HTERT RPE-1 (cell line): ENCODE data around the gene GADD45G.

ENCODE experiments used
- in situ Hi-C: fragments of 300-500 bp; cut with MboI; formaldehyde crosslinking; loops from 4 replicates; pipeline ENCODE4 v1.14.3; 2020; ENCODE audit warnings: low sequenced_read_pairs

GADD45G gene

GRCh38 chr9:89592213-89592815 is 12.5 kb upstream of the GADD45G start:
- in situ Hi-C loops = no loop called here

DNA sequence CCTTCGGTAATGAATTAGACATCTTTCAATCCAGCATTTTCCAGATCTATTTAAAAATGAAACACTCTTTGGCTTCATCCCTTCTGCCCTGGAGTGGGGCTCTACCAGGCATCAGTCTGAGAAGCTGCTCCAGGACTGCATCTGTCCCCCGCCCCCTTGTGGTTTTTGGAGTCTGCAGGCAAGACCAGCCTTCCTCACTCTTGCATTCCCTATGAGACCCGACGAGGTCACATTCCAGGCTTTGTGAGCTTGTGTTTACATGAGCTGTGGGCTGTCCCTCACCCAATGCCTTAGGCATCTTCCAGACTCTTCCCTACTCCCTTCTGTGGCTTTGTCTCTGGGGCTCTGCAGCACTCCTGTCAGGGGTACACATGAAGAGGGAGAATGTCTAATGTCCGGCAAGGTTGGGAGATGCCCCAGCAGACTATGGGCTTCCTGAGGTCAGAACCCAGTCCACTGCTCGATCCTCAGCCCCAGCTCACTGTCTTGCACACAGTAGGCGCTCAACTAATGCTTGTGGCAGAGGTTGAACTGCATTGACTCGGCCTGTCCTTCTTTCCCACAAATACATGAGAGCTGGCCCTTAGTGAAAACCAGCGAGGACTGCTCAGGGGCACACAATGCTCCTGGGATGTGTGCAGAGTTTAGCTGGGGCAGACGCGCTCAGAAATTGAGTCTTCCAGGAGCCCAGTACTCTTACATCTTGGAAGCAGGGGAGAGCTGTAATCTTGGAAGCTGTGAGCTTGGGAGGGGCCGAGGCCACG is 11.7 kb upstream of the GADD45G start:
- in situ Hi-C loops = no loop called here

GRCh38 chr9:89593727-89594427 is 10.9 kb upstream of the GADD45G start:
- in situ Hi-C loops = no loop called here

GRCh38 chr9:89594811-89595550 is 9.8 kb upstream of the GADD45G start:
- in situ Hi-C loops = no loop called here

GRCh38 chr9:89595646-89596045 is 9.2 kb upstream of the GADD45G start:
- in situ Hi-C loops = no loop called here

DNA sequence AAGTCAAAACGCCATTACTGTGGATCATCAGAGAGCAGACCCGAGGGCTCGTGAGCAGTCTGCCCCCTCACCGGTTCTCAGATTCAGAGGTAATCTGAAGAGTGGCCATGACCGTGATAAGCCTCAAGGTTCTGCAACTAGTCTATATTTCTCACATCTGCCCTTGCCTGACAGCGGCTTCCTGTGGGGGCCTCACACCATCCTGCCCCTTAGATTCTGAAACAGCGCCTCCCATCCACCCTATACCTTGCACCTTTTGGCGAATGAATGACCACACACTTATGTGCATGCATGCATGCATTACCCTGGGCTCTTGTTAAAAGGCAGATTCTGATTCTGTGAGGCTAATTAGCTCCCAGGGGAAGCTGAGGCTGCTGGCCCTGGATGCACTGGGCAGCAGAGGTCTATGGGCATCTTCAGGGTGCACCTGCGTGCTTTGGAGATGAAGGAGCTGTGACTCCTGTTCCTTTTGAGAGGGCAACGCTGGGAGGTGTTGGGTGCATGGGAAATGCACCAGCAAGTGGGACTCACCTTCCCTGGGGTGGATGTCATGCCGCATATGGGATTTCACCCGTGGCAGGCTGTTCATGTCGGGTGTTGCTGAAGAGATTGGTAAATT is 7.8 kb upstream of the GADD45G start:
- in situ Hi-C loops = no loop called here

DNA sequence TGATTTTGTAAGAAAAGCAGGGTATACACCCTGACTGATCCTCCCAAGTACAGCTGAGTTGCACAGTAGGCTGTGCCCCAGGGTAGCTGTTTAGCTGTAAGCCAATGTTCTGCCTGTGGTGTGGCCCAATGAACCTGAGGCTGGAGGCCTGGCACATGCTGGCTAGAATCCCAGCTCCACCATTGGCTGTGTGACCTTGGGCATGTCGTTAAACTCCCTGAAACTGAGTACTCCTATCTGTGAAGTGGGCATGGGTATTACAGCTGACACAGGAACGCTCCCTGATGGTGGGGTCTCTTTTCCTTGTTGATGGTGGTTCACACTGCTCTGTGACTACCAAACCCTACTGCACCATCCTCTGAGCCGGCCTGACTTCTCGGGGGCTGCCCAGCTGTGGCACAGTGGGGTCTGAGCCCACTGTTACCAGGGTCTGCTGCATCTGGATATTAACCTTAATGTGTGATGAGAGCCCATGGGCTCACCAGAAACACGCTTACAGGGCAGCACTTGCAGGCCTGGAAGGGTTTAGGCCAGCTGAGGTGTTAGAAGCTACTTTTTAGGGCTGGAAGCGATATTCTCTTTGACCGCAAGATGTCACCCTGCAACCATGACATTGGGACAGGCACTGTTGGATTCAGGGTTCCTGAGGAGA is 7.0 kb upstream of the GADD45G start:
- in situ Hi-C loops = no loop called here

GRCh38 chr9:89598363-89598713 is 6.5 kb upstream of the GADD45G start:
- in situ Hi-C loops = no loop called here

DNA sequence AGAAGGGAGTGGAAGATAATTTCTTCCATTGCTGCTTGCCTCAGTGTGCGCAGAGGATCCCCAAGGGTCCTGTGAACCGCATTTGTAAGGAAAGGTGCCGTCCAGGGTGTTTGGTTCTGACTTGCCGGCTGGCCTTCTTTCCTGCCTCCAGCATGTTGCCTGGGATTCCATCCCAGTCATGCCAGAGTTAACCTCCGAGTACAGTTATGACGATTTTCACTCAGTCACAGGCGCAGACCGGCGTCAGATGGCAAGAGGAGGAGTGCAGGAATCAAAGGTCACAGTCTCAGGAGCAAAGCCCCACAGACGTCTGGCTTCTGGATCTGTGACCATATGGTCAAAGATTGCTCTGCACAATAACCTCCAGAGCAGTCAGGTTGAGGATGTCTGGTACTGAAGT is 5.9 kb upstream of the GADD45G start:
- in situ Hi-C loops = no loop called here

DNA sequence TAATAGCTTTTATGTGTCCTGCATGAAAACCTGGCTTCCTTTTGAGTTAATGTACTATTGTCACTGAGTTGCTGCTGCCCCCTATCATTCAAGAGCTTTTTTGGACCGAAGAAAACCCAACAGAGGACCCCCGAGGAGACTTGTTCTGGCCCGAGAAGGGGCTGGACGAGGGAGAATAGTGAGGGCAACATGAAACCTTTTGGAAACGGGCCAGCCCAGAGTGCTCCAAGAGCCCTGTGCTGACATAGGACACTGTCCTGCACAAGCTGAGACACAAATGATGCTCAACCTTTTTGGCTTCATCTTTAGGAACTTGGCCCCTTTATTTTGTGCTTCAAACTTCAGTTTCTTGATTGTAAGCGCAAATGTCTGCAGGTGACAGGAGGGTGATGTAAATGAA is 4.0 kb upstream of the GADD45G start:
- in situ Hi-C loops = no loop called here

GRCh38 chr9:89601306-89601705 is 3.5 kb upstream of the GADD45G start:
- in situ Hi-C loops = no loop called here

DNA sequence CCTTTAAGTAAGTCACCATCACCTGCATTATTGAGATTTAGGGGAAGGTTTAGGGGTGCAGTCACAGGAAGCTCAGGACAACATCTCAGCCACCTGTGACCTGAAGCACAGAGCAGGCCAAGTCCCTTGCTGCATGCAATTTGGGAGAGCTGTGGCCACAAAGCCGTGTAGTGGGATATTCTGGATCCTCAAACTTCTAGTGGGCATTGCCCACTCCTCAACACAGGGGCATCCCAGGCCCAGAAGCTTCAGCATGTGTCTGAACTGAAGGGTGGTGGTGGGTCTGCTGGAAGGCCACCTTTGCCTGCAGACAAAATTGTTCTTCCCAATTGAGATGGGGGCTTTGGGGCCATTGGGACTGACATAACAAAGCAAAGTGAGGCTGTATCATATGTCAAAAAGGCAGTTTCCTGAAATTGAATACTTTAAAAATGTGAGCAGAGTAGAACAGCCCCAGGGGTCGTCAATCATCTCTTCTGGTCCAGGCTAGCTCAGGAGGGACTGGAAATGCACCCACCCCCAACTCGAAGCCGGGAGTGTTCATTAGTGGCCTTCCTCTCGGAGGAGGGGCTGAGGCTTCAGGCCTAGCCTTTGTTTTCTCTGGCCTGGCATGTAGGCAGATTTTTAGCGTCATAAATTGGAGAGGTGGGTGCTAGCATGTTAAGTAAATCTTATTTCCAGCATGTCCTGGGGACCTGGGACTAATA is 2.8 kb upstream of the GADD45G start:
- in situ Hi-C loops = no loop called here

GRCh38 chr9:89602978-89603766 is 1.6 kb upstream of the GADD45G start:
- in situ Hi-C loops = no loop called here

DNA sequence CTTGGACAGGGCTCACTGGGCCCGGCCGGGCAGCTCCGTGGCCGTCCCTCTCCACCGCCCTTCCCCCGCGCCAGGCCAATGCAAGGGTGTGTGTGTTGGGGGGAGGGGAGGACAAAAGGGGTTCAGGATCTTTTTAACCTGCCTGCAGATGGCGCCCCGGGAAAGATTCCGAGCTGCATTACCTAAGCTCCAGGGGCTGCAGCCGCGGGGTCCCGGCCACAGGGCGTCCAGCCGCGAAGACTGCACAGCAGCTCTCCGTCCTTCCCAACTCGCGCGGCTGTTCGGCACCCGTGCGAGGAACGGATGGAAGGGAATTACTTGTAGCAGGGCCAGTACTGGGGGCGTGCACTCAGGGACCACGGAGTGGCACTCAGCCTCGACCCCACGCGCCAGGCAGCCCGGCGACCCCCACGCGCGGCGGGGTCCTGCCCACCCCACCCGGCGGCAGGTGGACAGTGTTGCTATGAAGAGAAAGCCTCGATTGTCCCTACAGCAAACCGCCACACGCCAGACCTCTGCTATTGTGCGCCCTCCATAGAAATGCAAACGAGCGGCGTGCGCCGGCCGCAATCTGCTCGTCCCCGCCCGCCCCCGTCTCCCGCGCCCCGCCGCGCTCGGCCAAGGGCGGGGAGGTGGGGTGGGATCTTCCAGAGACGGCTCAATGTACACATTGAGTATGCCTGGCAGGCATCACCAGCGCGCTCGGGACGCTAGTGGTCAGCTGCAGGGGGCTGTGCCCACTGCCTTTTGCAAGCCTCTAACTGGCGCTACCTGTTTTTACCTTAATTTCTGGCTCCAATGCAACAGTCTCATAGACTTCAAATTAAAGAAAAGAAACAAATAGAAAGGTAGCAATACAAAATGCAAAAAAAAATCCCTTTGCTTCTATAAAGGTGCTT is 796 bp upstream of the GADD45G start:
- in situ Hi-C loops = no loop called here

DNA sequence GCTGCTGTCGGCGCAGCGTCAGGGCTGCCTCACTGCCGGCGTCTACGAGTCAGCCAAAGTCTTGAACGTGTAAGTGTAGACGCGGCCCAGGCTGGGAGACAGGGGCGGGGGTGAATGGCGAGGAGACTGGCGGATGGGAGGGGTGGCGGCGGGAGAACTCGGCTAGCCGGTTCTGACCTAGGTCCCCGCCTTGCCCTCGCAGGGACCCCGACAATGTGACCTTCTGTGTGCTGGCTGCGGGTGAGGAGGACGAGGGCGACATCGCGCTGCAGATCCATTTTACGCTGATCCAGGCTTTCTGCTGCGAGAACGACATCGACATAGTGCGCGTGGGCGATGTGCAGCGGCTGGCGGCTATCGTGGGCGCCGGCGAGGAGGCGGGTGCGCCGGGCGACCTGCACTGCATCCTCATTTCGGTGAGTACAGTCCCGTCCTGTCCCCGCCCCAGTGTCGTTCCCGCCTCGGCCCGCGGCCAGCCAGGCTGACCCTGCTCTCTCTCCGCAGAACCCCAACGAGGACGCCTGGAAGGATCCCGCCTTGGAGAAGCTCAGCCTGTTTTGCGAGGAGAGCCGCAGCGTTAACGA is 745 bp downstream of the GADD45G start:
- in situ Hi-C loops = no loop called here

- in situ Hi-C loops = no loop called here
Measured at GRCh38 chr9:89606049-89606623, 1.3 kb downstream of the GADD45G start.

- in situ Hi-C loops = no loop called here
Measured at GRCh38 chr9:89606624-89607311, 2.0 kb downstream of the GADD45G start.
